Muscle layer of colon (tissue), 2 donors: Measurements from ENCODE around the gene SEC22C.
"Not testable (repeated sequence)": the region's sequence is repeated elsewhere in the genome, so short reads cannot be mapped to it uniquely, and the experiment has no call there.

Experiments
- H3K27ac ChIP-seq: one replicate; pipeline ENCODE4 v1.7.0; 2013; ENCODE audit warnings: low read depth, mild to moderate bottlenecking, low read length, moderate library complexity
- H3K27me3 ChIP-seq, 2 donors: one replicate each; pipeline ENCODE4 v1.7.0; 2013; ENCODE audit warnings: low read length in 2 of 2, mild to moderate bottlenecking in 2 of 2; ENCODE audit not compliant: insufficient read depth in 2 of 2, control insufficient read depth in 1 of 2
- H3K36me3 ChIP-seq: one replicate; pipeline ENCODE4 v1.7.0; 2013; ENCODE audit warnings: mild to moderate bottlenecking, low read length; ENCODE audit not compliant: insufficient read depth
- H3K4me1 ChIP-seq: one replicate; pipeline ENCODE4 v1.7.0; 2013; ENCODE audit warnings: mild to moderate bottlenecking, low read length; ENCODE audit not compliant: insufficient read depth
- H3K4me3 ChIP-seq, 2 donors: one replicate each; pipeline ENCODE4 v1.7.0; 2013; ENCODE audit warnings: low read length in 2 of 2, low read depth in 1 of 2, mild to moderate bottlenecking in 1 of 2, moderate library complexity in 1 of 2
- H3K9ac ChIP-seq: one replicate; pipeline ENCODE4 v1.7.0; 2013; ENCODE audit warnings: low read length
- H3K9me3 ChIP-seq: one replicate; pipeline ENCODE4 v1.7.0; 2013; ENCODE audit warnings: mild to moderate bottlenecking, low read length
- donor health status: abdominal sarcoma.
- donor health status: Adenocarcinoma of cecum.

The SEC22C gene

GRCh38 chr3:42578054-42578453 is 3.7 kb downstream of the SEC22C start:
- Histone ChIP-seq H3K4me1 (peaks cover 25% of the 10 kb centered on the region), H3K36me3 (peaks cover 4% of the 10 kb centered on the region), H3K27ac (no peak overlapping the region), H3K27me3 (no peaks in the 10 kb centered on the region), H3K9ac (no peak overlapping the region), H3K4me3 (no peak overlapping the region), H3K9me3 (no peaks in the 10 kb centered on the region)

GRCh38 chr3:42575137-42575741 is 6.5 kb downstream of the SEC22C start:
- H3K4me1 ChIP-seq, result peaks cover 8% of the 10 kb centered on the region
- H3K27ac ChIP-seq, result no peak overlapping the region
- H3K9ac ChIP-seq, result no peak overlapping the region
- H3K27me3 ChIP-seq, result no peaks in the 10 kb centered on the region
- H3K9me3 ChIP-seq, result no peaks in the 10 kb centered on the region
- H3K4me3 ChIP-seq, result no peak overlapping the region
- peaks cover 4% of the 10 kb centered on the region for H3K36me3 ChIP-seq

GRCh38 chr3:42572278-42572677 is 9.5 kb downstream of the SEC22C start:
- Histone ChIP-seq H3K9me3 (no peaks in the 10 kb centered on the region), H3K27me3 (no peaks in the 10 kb centered on the region), H3K27ac (no peak overlapping the region), H3K36me3 (peaks cover 8% of the 10 kb centered on the region), H3K9ac (no peak overlapping the region), H3K4me3 (no peak overlapping the region), H3K4me1 (no peaks in the 10 kb centered on the region)

GRCh38 chr3:42569593-42570142 is 12.1 kb downstream of the SEC22C start:
- Histone ChIP-seq H3K9me3 (no peaks in the 10 kb centered on the region), H3K36me3 (peaks cover 24% of the 10 kb centered on the region), H3K27me3 (no peaks in the 10 kb centered on the region), H3K4me3 (no peak overlapping the region), H3K27ac (no peak overlapping the region), H3K9ac (no peak overlapping the region), H3K4me1 (no peaks in the 10 kb centered on the region)

- H3K27ac ChIP-seq, result no peak overlapping the region
- no peak overlapping the region for H3K4me3 ChIP-seq
- H3K27me3 ChIP-seq, result no peaks in the 10 kb centered on the region
- no peak overlapping the region for H3K9ac ChIP-seq
- H3K4me1 ChIP-seq, result no peaks in the 10 kb centered on the region
- H3K36me3 ChIP-seq, result peaks cover 62% of the 10 kb centered on the region
- H3K9me3 ChIP-seq, result no peaks in the 10 kb centered on the region
Measured at GRCh38 chr3:42562047-42562907, 19.5 kb downstream of the SEC22C start.

GRCh38 chr3:42557854-42558253 is 23.9 kb downstream of the SEC22C start:
- Histone ChIP-seq H3K4me1 (no peaks in the 10 kb centered on the region), H3K36me3 (peaks cover 70% of the 10 kb centered on the region), H3K27me3 (no peaks in the 10 kb centered on the region), H3K9me3 (no peaks in the 10 kb centered on the region), H3K9ac (no peak overlapping the region), H3K27ac (no peak overlapping the region), H3K4me3 (no peak overlapping the region)

- peaks cover 68% of the 10 kb centered on the region for H3K36me3 ChIP-seq
- H3K27ac ChIP-seq, H3K9me3 ChIP-seq, H3K9ac ChIP-seq, H3K4me3 ChIP-seq, H3K27me3 ChIP-seq, H3K4me1 ChIP-seq: not testable (repeated sequence)
Measured at GRCh38 chr3:42556817-42557216, 24.9 kb downstream of the SEC22C start.

GRCh38 chr3:42556089-42556632 is 25.6 kb downstream of the SEC22C start:
- H3K4me1 ChIP-seq, result no peaks in the 10 kb centered on the region
- no peak overlapping the region for H3K9ac ChIP-seq
- H3K27me3 ChIP-seq, result no peaks in the 10 kb centered on the region
- H3K36me3 ChIP-seq, result peaks cover 68% of the 10 kb centered on the region
- H3K27ac ChIP-seq, result no peak overlapping the region
- H3K4me3 ChIP-seq, result no peak overlapping the region
- H3K9me3 ChIP-seq, result no peaks in the 10 kb centered on the region

GRCh38 chr3:42552830-42553229 is 28.9 kb downstream of the SEC22C start:
- Histone ChIP-seq H3K9me3 (no peaks in the 10 kb centered on the region), H3K4me3 (no peak overlapping the region), H3K9ac (no peak overlapping the region), H3K27me3 (no peaks in the 10 kb centered on the region), H3K4me1 (no peaks in the 10 kb centered on the region), H3K36me3 (peaks cover 58% of the 10 kb centered on the region), H3K27ac (no peak overlapping the region)

- Histone ChIP-seq H3K9ac (no peak overlapping the region), H3K4me3 (no peak overlapping the region), H3K4me1 (peaks cover 3% of the 10 kb centered on the region), H3K27ac (no peak overlapping the region), H3K27me3 (no peaks in the 10 kb centered on the region), H3K36me3 (peaks cover 35% of the 10 kb centered on the region), H3K9me3 (no peaks in the 10 kb centered on the region)
Measured at GRCh38 chr3:42550250-42550649, 31.5 kb downstream of the SEC22C start.

GRCh38 chr3:42549131-42549530 is 32.6 kb downstream of the SEC22C start:
- no peak overlapping the region for H3K4me3 ChIP-seq
- no peaks in the 10 kb centered on the region for H3K27me3 ChIP-seq
- no peaks in the 10 kb centered on the region for H3K9me3 ChIP-seq
- H3K27ac ChIP-seq, result no peak overlapping the region
- no peak overlapping the region for H3K9ac ChIP-seq
- peaks cover 10% of the 10 kb centered on the region for H3K4me1 ChIP-seq
- peaks cover 27% of the 10 kb centered on the region for H3K36me3 ChIP-seq
